ENCODE results near the gene HBEGF. TPM values are rescaled to one million over a fixed set of nuclear protein-coding genes. Genes with fewer than 3 reads are reported as not detected.

The HBEGF gene
- polyA plus RNA-seq, 3 donors: 9.9 to 13.3 (median 12.6) TPM

- DNase-seq (ENCODE audit: extremely low read depth in 1 of 11, low read depth in 9 of 11, low spot score in 4 of 11): no peak
Observed at GRCh38 chr5:140292212-140293036, 54.0 kb downstream of the HBEGF start.

GRCh38 chr5:140287801-140288521, 58.4 kb downstream of the HBEGF start:
- DNase-seq (ENCODE audit: extremely low read depth in 1 of 11, low read depth in 9 of 11, low spot score in 4 of 11): no peak

- no peak for DNase-seq (ENCODE audit: extremely low read depth in 1 of 11, low read depth in 9 of 11, low spot score in 4 of 11)
Observed at GRCh38 chr5:140286424-140286823, 60.0 kb downstream of the HBEGF start.

- no peak for DNase-seq (ENCODE audit: extremely low read depth in 1 of 11, low read depth in 9 of 11, low spot score in 4 of 11)
Observed at GRCh38 chr5:140284013-140284412, 62.4 kb downstream of the HBEGF start.

Other genes with a start within 250 kb of the HBEGF start
- gene PURA, start 232.5 kb downstream of the HBEGF start, polyA plus RNA-seq (ENCODE audit: insufficient read length in 3 of 3): 10 to 100 TPM; 11.8 to 15.6 (median 11.9) TPM
- 1 to 10 TPM; 5.9 to 8.4 (median 6.8) TPM for gene IGIP, start 220.7 kb downstream of the HBEGF start, polyA plus RNA-seq (ENCODE audit: insufficient read length in 3 of 3)
- gene CYSTM1, start 171.4 kb downstream of the HBEGF start, polyA plus RNA-seq (ENCODE audit: insufficient read length in 3 of 3): 10 to 100 TPM; 51.3 to 89.7 (median 63.8) TPM
- 100 to 1,000 TPM in 2 of 3 donors, 10 to 100 TPM in 1; 86.6 to 116 (median 114) TPM for gene PFDN1, start 43.5 kb downstream of the HBEGF start, polyA plus RNA-seq (ENCODE audit: insufficient read length in 3 of 3)
- 10 to 100 TPM; 11.7 to 43.4 (median 13.6) TPM for gene SLC4A9, start 13.6 kb upstream of the HBEGF start, polyA plus RNA-seq (ENCODE audit: insufficient read length in 3 of 3)
- gene ANKHD1, start 55.2 kb upstream of the HBEGF start, polyA plus RNA-seq (ENCODE audit: insufficient read length in 3 of 3): 100 to 1,000 TPM; 112 to 139 (median 120) TPM
- 10 to 100 TPM in 1 of 3 donors, 1 to 10 TPM in 2; 6.9 to 14.9 (median 7.6) TPM for gene EIF4EBP3, start 201.1 kb upstream of the HBEGF start, polyA plus RNA-seq (ENCODE audit: insufficient read length in 3 of 3)
- 10 to 100 TPM; 23.8 to 31.7 (median 27.1) TPM for gene SRA1, start 210.9 kb upstream of the HBEGF start, polyA plus RNA-seq (ENCODE audit: insufficient read length in 3 of 3)
- 10 to 100 TPM; 37.9 to 63.1 (median 38.0) TPM for gene APBB3, start 218.0 kb upstream of the HBEGF start, polyA plus RNA-seq (ENCODE audit: insufficient read length in 3 of 3)
- 10 to 100 TPM; 72.4 to 83.5 (median 78.0) TPM for gene SLC35A4, start 218.2 kb upstream of the HBEGF start, polyA plus RNA-seq (ENCODE audit: insufficient read length in 3 of 3)